ENCODE results near the gene MTR. TPM values are rescaled to one million over a fixed set of nuclear protein-coding genes. Genes with fewer than 3 reads are reported as not detected.

Gene MTR
- total RNA-seq, 1 experiment from 2014 or later: 14.2 TPM

DNA sequence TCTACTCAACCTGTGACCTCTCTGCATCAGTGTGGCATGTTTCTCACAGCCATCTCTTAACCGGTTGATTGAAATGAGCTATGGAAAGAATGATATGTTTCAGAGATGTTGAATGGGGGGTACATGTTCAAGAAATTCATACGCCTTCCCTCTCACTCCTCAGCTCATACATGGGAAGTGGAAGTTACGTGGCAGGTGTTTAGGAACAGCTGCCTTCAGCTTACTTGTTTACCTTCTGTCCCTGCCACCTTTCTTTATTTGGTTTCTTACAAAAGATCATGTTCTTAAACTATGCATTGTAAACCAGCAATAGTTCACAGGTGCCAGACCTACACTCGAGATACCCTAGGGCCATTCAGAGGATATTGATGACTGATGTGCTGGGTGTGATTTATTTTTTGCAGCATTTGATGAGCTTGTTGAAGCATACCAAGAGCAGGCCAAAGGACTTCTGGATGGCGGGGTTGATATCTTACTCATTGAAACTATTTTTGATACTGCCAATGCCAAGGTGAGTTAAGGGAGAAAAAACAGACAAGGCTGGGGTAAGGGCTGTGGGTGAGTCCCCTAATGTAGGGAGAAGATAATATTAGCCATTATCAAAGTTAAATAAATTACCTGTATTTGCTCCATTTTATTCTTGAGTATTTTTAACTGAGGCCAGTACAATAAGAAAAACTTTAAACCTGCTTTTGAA, 17.4 kb downstream of the MTR start:
- H3K27me3 ChIP-seq (ENCODE audit: low read length): no peaks in the 10 kb centered on the region
- intact Hi-C loops (cut with micrococcal nuclease): no loop called here
- BruUV-seq (replicated peaks): no TSS peak
- H3K9me3 ChIP-seq (ENCODE audit: low read length): no peaks in the 10 kb centered on the region
- no peaks in the 10 kb centered on the region for H4K20me1 ChIP-seq (ENCODE audit: low read length)
- DNase-seq (no peak), ATAC-seq (no peak)
- ChIA-PET POLR2A (ENCODE audit: unreplicated experiment) (no interaction called here), CTCF (no interaction called here)
- H3K9ac ChIP-seq (ENCODE audit: low read length): no peak overlapping the region
- H3K36me3 ChIP-seq (ENCODE audit: low read depth, low read length): peaks cover 13% of the 10 kb centered on the region
- no peaks in the 10 kb centered on the region for H3K4me1 ChIP-seq (ENCODE audit: insufficient read depth, low read length)
- H3K9me2 ChIP-seq (replicated peaks; ENCODE audit: low read length): no peaks in the 10 kb centered on the region
- H3K4me3 ChIP-seq (ENCODE audit: low read length): no peak overlapping the region
- H2AFZ ChIP-seq (ENCODE audit: low read length): no peak overlapping the region
- TF ChIP-seq EZH2phosphoT487 (IDR thresholded peaks at IDR 0.05; ENCODE audit: borderline replicate concordance, low read length) (no peak), EZH2 (IDR thresholded peaks at IDR 0.05; ENCODE audit: low read length, unreplicated experiment) (no peak)
- TF ChIP-seq, protein P1, sequence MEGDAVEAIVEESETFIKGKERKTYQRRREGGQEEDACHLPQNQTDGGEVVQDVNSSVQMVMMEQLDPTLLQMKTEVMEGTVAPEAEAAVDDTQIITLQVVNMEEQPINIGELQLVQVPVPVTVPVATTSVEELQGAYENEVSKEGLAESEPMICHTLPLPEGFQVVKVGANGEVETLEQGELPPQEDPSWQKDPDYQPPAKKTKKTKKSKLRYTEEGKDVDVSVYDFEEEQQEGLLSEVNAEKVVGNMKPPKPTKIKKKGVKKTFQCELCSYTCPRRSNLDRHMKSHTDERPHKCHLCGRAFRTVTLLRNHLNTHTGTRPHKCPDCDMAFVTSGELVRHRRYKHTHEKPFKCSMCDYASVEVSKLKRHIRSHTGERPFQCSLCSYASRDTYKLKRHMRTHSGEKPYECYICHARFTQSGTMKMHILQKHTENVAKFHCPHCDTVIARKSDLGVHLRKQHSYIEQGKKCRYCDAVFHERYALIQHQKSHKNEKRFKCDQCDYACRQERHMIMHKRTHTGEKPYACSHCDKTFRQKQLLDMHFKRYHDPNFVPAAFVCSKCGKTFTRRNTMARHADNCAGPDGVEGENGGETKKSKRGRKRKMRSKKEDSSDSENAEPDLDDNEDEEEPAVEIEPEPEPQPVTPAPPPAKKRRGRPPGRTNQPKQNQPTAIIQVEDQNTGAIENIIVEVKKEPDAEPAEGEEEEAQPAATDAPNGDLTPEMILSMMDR (conservative IDR thresholded peaks at IDR 0.05; ENCODE audit: low read depth, low read length): no peak
- H3F3A ChIP-seq (ENCODE audit: low read length, unreplicated experiment): no peaks in the 10 kb centered on the region
- H3K4me2 ChIP-seq (ENCODE audit: low read length): no peak overlapping the region
- H3K79me2 ChIP-seq (ENCODE audit: low read length): no peaks in the 10 kb centered on the region
- H3K27ac ChIP-seq (ENCODE audit: low read length): no peak overlapping the region

GRCh38 chr1:236815941-236816340, 20.8 kb downstream of the MTR start:
- Histone ChIP-seq H3K79me2 (ENCODE audit: low read length) (no peaks in the 10 kb centered on the region), H3K4me1 (ENCODE audit: insufficient read depth, low read length) (no peaks in the 10 kb centered on the region), H4K20me1 (ENCODE audit: low read length) (no peaks in the 10 kb centered on the region), H3K9me3 (ENCODE audit: low read length) (no peaks in the 10 kb centered on the region), H3K27me3 (ENCODE audit: low read length) (no peaks in the 10 kb centered on the region), H2AFZ (ENCODE audit: low read length) (no peak overlapping the region), H3K9me2 (replicated peaks; ENCODE audit: low read length) (no peaks in the 10 kb centered on the region), H3K27ac (ENCODE audit: low read length) (no peak overlapping the region), H3F3A (ENCODE audit: low read length, unreplicated experiment) (no peaks in the 10 kb centered on the region), H3K9ac (ENCODE audit: low read length) (no peak overlapping the region), H3K36me3 (ENCODE audit: low read depth, low read length) (peaks cover 7% of the 10 kb centered on the region; the same call in 1 of the 2 replicates), H3K4me3 (ENCODE audit: low read length) (no peak overlapping the region), H3K4me2 (ENCODE audit: low read length) (no peak overlapping the region)
- ChIA-PET POLR2A (ENCODE audit: unreplicated experiment) (no interaction called here), CTCF (no interaction called here)
- ATAC-seq: no peak
- no peak for TF ChIP-seq EZH2 (IDR thresholded peaks at IDR 0.05; ENCODE audit: low read length, unreplicated experiment)
- TF ChIP-seq, protein P1 (conservative IDR thresholded peaks at IDR 0.05; ENCODE audit: low read depth, low read length): no peak
- no peak for TF ChIP-seq EZH2phosphoT487 (IDR thresholded peaks at IDR 0.05; ENCODE audit: borderline replicate concordance, low read length)
- DNase-seq: no peak
- no TSS peak for BruUV-seq (replicated peaks)
- intact Hi-C loops (cut with micrococcal nuclease): no loop called here

DNA sequence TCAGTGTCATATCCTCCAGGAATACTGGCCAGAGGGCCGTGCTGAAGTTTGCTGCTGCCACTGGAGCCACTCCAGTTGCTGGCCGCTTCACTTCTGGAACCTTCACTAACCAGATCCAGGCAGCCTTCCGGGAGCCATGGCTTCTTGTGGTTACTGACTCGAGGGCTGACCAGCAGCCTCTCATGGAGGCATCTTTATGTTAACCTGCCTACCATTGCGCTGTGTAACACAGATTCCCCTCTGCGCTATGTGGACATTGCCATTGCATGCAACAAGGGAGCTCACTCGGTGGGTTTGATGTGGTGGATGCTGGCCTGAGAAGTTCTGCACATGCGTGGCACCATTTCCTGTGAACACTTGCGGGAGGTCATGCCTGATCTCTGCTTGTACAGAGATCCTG, 24.8 kb downstream of the MTR start:
- Histone ChIP-seq H3K36me3 (ENCODE audit: low read depth, low read length) (0 out of 2 replicates have a peak, but pooled peaks cover 2% of the 10 kb centered on the region), H3K9ac (ENCODE audit: low read length) (no peak overlapping the region), H3K4me2 (ENCODE audit: low read length) (no peak overlapping the region), H3K79me2 (ENCODE audit: low read length) (no peaks in the 10 kb centered on the region), H3K4me3 (ENCODE audit: low read length) (no peak overlapping the region), H3K27me3 (ENCODE audit: low read length) (no peaks in the 10 kb centered on the region), H3K27ac (ENCODE audit: low read length) (no peak overlapping the region), H3K9me3 (ENCODE audit: low read length) (no peaks in the 10 kb centered on the region), H4K20me1 (ENCODE audit: low read length) (no peaks in the 10 kb centered on the region), H3F3A (ENCODE audit: low read length, unreplicated experiment) (no peaks in the 10 kb centered on the region), H2AFZ (ENCODE audit: low read length) (no peak overlapping the region), H3K4me1 (ENCODE audit: insufficient read depth, low read length) (no peaks in the 10 kb centered on the region), H3K9me2 (replicated peaks; ENCODE audit: low read length) (no peaks in the 10 kb centered on the region)
- DNase-seq (no peak), ATAC-seq (no peak)
- TF ChIP-seq, protein P1 (conservative IDR thresholded peaks at IDR 0.05; ENCODE audit: low read depth, low read length): no peak
- TF ChIP-seq EZH2phosphoT487 (IDR thresholded peaks at IDR 0.05; ENCODE audit: borderline replicate concordance, low read length) (no peak), EZH2 (IDR thresholded peaks at IDR 0.05; ENCODE audit: low read length, unreplicated experiment) (no peak)
- ChIA-PET CTCF (no interaction called here), POLR2A (ENCODE audit: unreplicated experiment) (no interaction called here)
- intact Hi-C loops (cut with micrococcal nuclease): no loop called here
- BruUV-seq (replicated peaks): no TSS peak
